Tibial nerve (tissue), 4 donors: Measurements from ENCODE around the gene LIN9. TPM values are rescaled to one million over a fixed set of nuclear protein-coding genes. Genes with fewer than 3 reads are reported as not detected.

ENCODE experiments used
- DNase-seq, 2 donors: peaks; one replicate each; pipeline ENCODE4 v3.0.0-alpha.2; 2019; ENCODE audit warnings: low spot score in 2 of 2
- H3K27ac ChIP-seq, 4 donors: fragments of 200-600 bp; sonication (generic) in 3 of 4; one replicate each; pipeline ENCODE4 v1.5.1; 2017 to 2019; ENCODE audit warnings: mild to moderate bottlenecking in 1 of 4
- H3K27me3 ChIP-seq, 2 donors: fragments of 200-600 bp; sonication (generic) in 1 of 2; one replicate each; pipeline versions ENCODE4 v1.5.1 to v1.6.0; 2017 to 2019
- H3K36me3 ChIP-seq, 3 donors: fragments of 200-600 bp; sonication (generic); one replicate each; pipeline ENCODE4 v1.5.1; 2018 to 2019
- H3K4me1 ChIP-seq, 4 donors: fragments of 200-600 bp; sonication (generic) in 3 of 4; one replicate each; pipeline ENCODE4 v1.5.1; 2017 to 2019
- H3K4me3 ChIP-seq, 4 donors: fragments of 200-600 bp; sonication (generic) in 3 of 4; one replicate each; pipeline ENCODE4 v1.5.1; 2017 to 2019; ENCODE audit warnings: mild to moderate bottlenecking in 1 of 4, moderate library complexity in 1 of 4
- H3K9me3 ChIP-seq, 4 donors: fragments of 200-600 bp; sonication (generic) in 3 of 4; one replicate each; pipeline ENCODE4 v1.5.1; 2017 to 2019
- EP300 ChIP-seq, 2 donors: sonication (generic); formaldehyde crosslinking; IDR thresholded peaks; one replicate each; pipeline ENCODE4 v1.6.1; 2017; ENCODE audit warnings: antibody characterized with exemption in 2 of 2, mild to moderate bottlenecking in 1 of 2
- POLR2A ChIP-seq, 2 donors: fragments of 450-650 bp; IDR thresholded peaks; one replicate each; pipeline ENCODE4 v1.6.1; 2017; ENCODE audit warnings: antibody characterized with exemption in 2 of 2, mild to moderate bottlenecking in 2 of 2, moderate library complexity in 2 of 2
- WGBS, 2 donors: methylation state at CpG; one replicate each; pipeline ENCODE4 v1.1.5; 2018; 5-methylcytosine and 5-hydroxymethylcytosine counted together
- total RNA-seq, 4 donors: library from RNA; depleted of rRNA; stranded (reverse); fragments of >200 nt; gene quantifications; one replicate each; pipeline ENCODE4 v1.1.0, GENCODE V29; 2016
- TF ChIP-seq, protein P1 (sequence below), 5 experiments: fragments of 200-600 bp in 3 of 5; fragments of 450-650 bp in 2 of 5; sonication (generic) in 3 of 5; IDR thresholded peaks; one replicate each; pipeline ENCODE4 v1.5.1; 2016 to 2019; ENCODE audit warnings: antibody characterized with exemption in 5 of 5, mild to moderate bottlenecking in 3 of 5, moderate library complexity in 2 of 5

LIN9 gene
- total RNA-seq, 4 donors from 2014 or later = 1.3 to 2.4 (median 2.2) TPM

DNA sequence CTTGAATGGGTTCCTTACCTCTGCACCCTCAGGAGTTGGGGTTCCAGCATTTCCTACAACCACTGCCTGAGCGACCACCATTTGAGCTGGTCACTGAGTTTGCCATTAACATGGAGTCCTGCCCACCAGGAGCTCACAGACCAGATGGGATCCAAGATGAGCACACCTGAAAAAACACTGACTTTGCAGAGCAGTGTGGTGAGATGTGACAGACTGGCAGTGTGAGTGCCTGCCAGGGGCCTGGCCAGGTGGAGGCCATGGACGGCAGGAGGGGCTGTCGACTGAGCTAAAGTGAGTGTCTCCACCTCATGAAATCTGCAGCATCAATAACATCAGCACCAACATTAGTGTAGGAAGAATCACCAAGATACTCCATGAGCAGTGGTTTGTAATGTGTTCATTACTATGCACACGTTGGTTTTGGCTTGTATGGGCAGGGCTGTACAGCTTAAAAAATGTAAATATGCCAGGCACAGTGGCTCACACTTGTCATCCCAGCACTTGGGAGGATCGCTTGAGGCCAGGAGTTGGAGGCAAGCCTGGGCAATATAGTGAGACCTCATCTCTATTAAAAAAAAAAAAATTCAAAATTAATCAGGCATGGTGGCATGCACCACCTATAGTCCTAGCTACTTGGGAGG is 97.7 kb downstream of the LIN9 start:
- WGBS, 2 donors = 74 to 83% methylated on average over 5 of the region's 5 CpGs
- H3K27ac ChIP-seq = no peak overlapping the region
- H3K9me3 ChIP-seq = no peaks in the 10 kb centered on the region
- TF ChIP-seq EP300 (IDR thresholded peaks at IDR 0.05) = no peak
- TF ChIP-seq, protein P1, sequence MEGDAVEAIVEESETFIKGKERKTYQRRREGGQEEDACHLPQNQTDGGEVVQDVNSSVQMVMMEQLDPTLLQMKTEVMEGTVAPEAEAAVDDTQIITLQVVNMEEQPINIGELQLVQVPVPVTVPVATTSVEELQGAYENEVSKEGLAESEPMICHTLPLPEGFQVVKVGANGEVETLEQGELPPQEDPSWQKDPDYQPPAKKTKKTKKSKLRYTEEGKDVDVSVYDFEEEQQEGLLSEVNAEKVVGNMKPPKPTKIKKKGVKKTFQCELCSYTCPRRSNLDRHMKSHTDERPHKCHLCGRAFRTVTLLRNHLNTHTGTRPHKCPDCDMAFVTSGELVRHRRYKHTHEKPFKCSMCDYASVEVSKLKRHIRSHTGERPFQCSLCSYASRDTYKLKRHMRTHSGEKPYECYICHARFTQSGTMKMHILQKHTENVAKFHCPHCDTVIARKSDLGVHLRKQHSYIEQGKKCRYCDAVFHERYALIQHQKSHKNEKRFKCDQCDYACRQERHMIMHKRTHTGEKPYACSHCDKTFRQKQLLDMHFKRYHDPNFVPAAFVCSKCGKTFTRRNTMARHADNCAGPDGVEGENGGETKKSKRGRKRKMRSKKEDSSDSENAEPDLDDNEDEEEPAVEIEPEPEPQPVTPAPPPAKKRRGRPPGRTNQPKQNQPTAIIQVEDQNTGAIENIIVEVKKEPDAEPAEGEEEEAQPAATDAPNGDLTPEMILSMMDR (IDR thresholded peaks at IDR 0.05) = no peak
- no peak for TF ChIP-seq POLR2A (IDR thresholded peaks at IDR 0.05)
- H3K4me3 ChIP-seq = no peak overlapping the region
- no peaks in the 10 kb centered on the region for H3K27me3 ChIP-seq
- H3K36me3 ChIP-seq = no peaks in the 10 kb centered on the region
- H3K4me1 ChIP-seq = no peaks in the 10 kb centered on the region
- no peak for DNase-seq

DNA sequence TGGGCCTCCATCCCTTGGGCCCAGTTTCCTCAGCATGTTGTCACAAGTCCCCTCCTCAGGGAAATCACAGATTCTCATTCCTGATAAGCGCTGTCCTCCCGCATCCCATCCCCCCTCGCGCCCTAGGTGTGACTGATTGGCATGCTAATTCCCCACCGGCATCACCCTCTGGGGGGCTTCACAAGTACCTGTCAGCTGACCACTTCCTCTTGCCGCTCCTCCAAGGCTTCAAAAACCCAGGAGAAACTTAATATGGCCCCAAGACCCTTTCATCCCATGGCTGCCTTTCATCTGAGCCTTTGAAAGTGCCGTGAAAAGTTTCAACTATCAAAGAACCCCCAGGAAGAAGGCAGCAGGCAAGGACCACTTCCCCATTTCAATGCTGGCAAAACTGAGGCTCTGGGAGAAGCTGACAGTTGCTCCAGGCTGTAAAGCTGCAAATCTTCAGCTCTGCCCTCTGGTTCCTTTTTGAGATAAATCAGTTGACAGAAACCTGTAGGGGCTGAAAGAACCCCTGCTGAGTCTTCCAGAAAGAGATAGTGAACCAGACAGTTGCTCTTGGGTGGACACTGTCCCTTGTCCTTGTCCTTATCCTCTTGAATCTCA is 98.3 kb downstream of the LIN9 start:
- H3K4me3 ChIP-seq = no peak overlapping the region
- no peaks in the 10 kb centered on the region for H3K27me3 ChIP-seq
- no peaks in the 10 kb centered on the region for H3K36me3 ChIP-seq
- no peak overlapping the region for H3K27ac ChIP-seq
- TF ChIP-seq EP300 (IDR thresholded peaks at IDR 0.05) (no peak), POLR2A (IDR thresholded peaks at IDR 0.05) (no peak)
- TF ChIP-seq, protein P1 (IDR thresholded peaks at IDR 0.05) = no peak
- no peak for DNase-seq
- no peaks in the 10 kb centered on the region for H3K4me1 ChIP-seq
- 61% methylated on average over 7 of the region's 7 CpGs for WGBS, 2 donors
- H3K9me3 ChIP-seq = no peaks in the 10 kb centered on the region

DNA sequence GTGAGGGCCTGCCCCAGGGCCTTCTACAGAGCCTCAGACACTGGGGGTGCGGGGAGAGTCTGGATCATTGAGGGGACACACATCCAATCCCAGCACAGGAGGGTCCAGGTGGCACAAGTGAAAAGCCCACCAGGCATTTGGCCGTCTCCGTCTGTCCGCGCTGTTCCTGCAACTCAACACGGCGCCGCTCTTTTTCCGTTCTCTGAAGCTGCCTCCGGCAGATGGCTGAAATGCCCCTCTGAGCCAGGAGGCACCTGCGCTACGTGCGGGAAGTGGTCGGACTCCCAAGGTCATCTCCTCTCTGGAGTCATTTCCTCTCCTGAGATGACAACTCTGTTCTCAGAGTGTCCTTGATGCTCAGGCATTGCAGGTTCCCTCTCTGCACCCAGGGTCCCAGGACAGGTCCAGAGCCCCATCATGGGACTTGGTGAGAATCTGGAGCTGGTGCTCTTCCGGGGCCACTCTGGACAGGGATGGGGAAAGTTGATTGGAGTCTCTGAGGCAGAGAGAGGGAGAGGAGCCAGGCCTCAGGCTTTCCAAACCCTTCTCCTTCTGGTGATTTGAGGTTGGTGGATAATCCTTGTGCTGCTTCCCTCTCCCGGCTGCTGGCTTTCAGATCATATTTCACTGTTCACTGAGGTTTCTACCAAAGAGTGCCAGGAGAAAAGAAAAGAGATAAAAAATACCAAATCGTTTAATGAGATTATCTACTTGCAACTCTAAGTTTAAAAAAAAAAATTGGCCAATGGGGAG is 99.5 kb downstream of the LIN9 start:
- Histone ChIP-seq H3K9me3 (no peaks in the 10 kb centered on the region), H3K27ac (no peak overlapping the region), H3K36me3 (no peaks in the 10 kb centered on the region), H3K4me1 (no peaks in the 10 kb centered on the region), H3K4me3 (no peak overlapping the region), H3K27me3 (no peaks in the 10 kb centered on the region)
- no peak for DNase-seq
- 77% methylated on average over 17 of the region's 17 CpGs for WGBS, 2 donors
- no peak for TF ChIP-seq EP300 (IDR thresholded peaks at IDR 0.05)
- TF ChIP-seq, protein P1 (IDR thresholded peaks at IDR 0.05) = no peak

DNA sequence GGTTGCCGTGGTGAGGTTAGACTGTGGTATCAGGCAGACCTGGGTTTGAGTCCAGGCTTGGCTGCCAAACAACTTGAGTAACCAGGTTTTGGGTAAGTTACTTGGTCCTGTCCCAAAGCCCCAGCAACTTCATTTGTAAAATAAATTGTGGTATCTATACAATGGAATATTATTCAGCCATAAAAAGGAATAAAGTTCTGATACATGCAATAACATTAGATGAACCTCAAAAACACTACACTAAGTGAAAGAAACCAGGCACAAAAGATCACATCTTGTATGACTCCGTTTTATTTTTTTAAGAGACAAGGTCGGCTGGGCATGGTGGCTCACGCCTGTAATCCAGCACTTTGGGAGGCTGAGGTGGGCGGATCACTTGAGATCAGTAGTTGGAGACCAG is 101.9 kb downstream of the LIN9 start:
- Histone ChIP-seq H3K4me1 (no peaks in the 10 kb centered on the region), H3K36me3 (no peaks in the 10 kb centered on the region), H3K27me3 (no peaks in the 10 kb centered on the region), H3K9me3 (no peaks in the 10 kb centered on the region), H3K27ac (no peak overlapping the region), H3K4me3 (no peak overlapping the region)
- whole genome bisulfite sequencing, 2 donors = 86 to 91% methylated on average over 5 of the region's 5 CpGs
- DNase-seq = no peak
- no peak for TF ChIP-seq EP300 (IDR thresholded peaks at IDR 0.05)
- TF ChIP-seq POLR2A (IDR thresholded peaks at IDR 0.05) = no peak
- TF ChIP-seq, protein P1 (IDR thresholded peaks at IDR 0.05) = no peak

DNA sequence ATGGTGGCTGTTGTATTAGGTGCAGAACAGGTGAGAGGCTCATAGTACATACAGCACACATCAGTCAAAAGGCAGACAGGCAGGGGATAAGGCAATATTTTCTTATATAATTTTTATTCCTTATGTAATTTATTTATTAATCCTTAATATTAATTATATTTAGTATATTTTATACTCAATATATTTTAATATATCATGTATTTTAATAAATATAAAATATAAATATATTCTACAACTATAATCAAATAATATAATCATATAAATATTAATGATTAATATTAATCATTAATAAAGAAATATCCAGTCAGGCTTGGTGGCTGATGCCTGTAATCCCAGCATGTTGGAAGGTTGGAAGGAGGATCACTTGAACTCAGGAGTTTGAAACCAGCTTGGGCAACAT is 104.8 kb downstream of the LIN9 start:
- no peak for TF ChIP-seq POLR2A (IDR thresholded peaks at IDR 0.05)
- TF ChIP-seq, protein P1 (IDR thresholded peaks at IDR 0.05) = no peak
- TF ChIP-seq EP300 (IDR thresholded peaks at IDR 0.05) = no peak
- DNase-seq = no peak
- H3K36me3 ChIP-seq = no peaks in the 10 kb centered on the region
- H3K9me3 ChIP-seq = no peaks in the 10 kb centered on the region
- H3K27me3 ChIP-seq = no peaks in the 10 kb centered on the region
- no peaks in the 10 kb centered on the region for H3K4me1 ChIP-seq
- H3K4me3 ChIP-seq = no peak overlapping the region
- H3K27ac ChIP-seq = no peak overlapping the region
